Measurements from ENCODE around the gene GPX1.

GPX1 gene

GRCh38 chr3:49311283-49311682, 46.9 kb downstream of the GPX1 start:
- DNase-seq (ENCODE audit: low read depth): no peak

- no peak for DNase-seq (ENCODE audit: low read depth)
Measured at GRCh38 chr3:49310677-49311076, 47.5 kb downstream of the GPX1 start.
